IMR-90 (cell line): ENCODE results near the gene ZNF362. TPM values are rescaled to one million over a fixed set of nuclear protein-coding genes. Genes with fewer than 3 reads are reported as not detected.

Source experiments
- ATAC-seq: fragments of 200-7000 bp; cut with Tn5 transposase; 2 replicates; pipeline ENCODE4 v1.9.1; 2020; ENCODE audit warnings: low read depth, mild to moderate bottlenecking, moderate library complexity
- BruUV-seq: library from RNA; stranded (reverse); fragments of 400-500 nt; replicated peaks from 2 replicates; lab custom pipeline; 2021; lab: Mats Ljungman, UMichigan
- CTCF ChIA-PET: fragments of 300-600 bp; formaldehyde crosslinking; extraction: SDS; loops from one replicate; lab custom pipeline; 2021; ENCODE audit warnings: antibody characterized with exemption; lab: Yijun Ruan, JAX
- POLR2A ChIA-PET: fragments of 300-600 bp; sonication (Branson Sonifier 250); formaldehyde crosslinking; loops from one replicate; lab custom pipeline; 2022; ENCODE audit warnings: antibody characterized with exemption; ENCODE audit not compliant: unreplicated experiment; lab: Charles Lee
- DNase-seq: peaks from one replicate; pipeline ENCODE4 v3.0.0; 2013
- H2AFZ ChIP-seq: replicated peaks from 2 replicates; pipeline ENCODE3; 2013; ENCODE audit warnings: low read length, mild to moderate bottlenecking; ENCODE audit not compliant: poor library complexity
- H2AK5ac ChIP-seq: 2 replicates; pipeline ENCODE4 v1.6.1; 2013; ENCODE audit warnings: low read depth, low read length, inconsistent platforms
- H2AK9ac ChIP-seq: replicated peaks from 2 replicates; pipeline ENCODE3; 2013; ENCODE audit warnings: mild to moderate bottlenecking, low read depth, low read length, moderate library complexity; ENCODE audit not compliant: poor library complexity
- H2BK120ac ChIP-seq: 2 replicates; pipeline ENCODE4 v1.6.1; 2013; ENCODE audit warnings: low read depth, low read length, inconsistent platforms
- H2BK15ac ChIP-seq: 3 replicates; pipeline ENCODE4 v1.6.1; 2013; ENCODE audit warnings: low read depth, low read length, inconsistent platforms
- H2BK20ac ChIP-seq: 2 replicates; pipeline ENCODE4 v1.6.1; 2013; ENCODE audit warnings: low read depth, mild to moderate bottlenecking, inconsistent platforms, low read length, moderate library complexity
- H2BK5ac ChIP-seq: 2 replicates; pipeline ENCODE4 v1.6.1; 2013; ENCODE audit warnings: mild to moderate bottlenecking, low read depth, low read length, inconsistent platforms; ENCODE audit not compliant: poor library complexity, severe bottlenecking
- H3K14ac ChIP-seq: replicated peaks from 2 replicates; pipeline ENCODE4 v1.6.1; 2013; ENCODE audit warnings: low read depth, low read length, inconsistent platforms
- H3K18ac ChIP-seq: 2 replicates; pipeline ENCODE4 v1.6.1; 2013; ENCODE audit warnings: low read depth, low read length, control low read depth
- H3K23ac ChIP-seq: 2 replicates; pipeline ENCODE4 v1.6.1; 2013; ENCODE audit warnings: low read depth, low read length, inconsistent platforms
- H3K27ac ChIP-seq: 2 replicates; pipeline ENCODE4 v1.5.1; 2013; ENCODE audit warnings: mild to moderate bottlenecking, control low read depth, low read length; ENCODE audit not compliant: insufficient read depth
- H3K27me3 ChIP-seq: 2 replicates; pipeline ENCODE4 v1.6.1; 2013; ENCODE audit warnings: low read length; ENCODE audit not compliant: control insufficient read depth, insufficient read depth
- H3K36me3 ChIP-seq: 2 replicates; pipeline ENCODE4 v1.6.1; 2013; ENCODE audit warnings: low read length, mixed read lengths; ENCODE audit not compliant: control insufficient read depth, insufficient read depth
- H3K4ac ChIP-seq: 2 replicates; pipeline ENCODE4 v1.6.1; 2013; ENCODE audit warnings: low read depth, low read length, inconsistent platforms
- H3K4me1 ChIP-seq: 2 replicates; pipeline ENCODE4 v1.6.1; 2013; ENCODE audit warnings: low read length, mixed read lengths; ENCODE audit not compliant: control insufficient read depth, insufficient read depth
- H3K4me2 ChIP-seq: 2 replicates; pipeline ENCODE4 v1.6.1; 2013; ENCODE audit warnings: low read depth, mild to moderate bottlenecking, control low read depth, low read length, moderate library complexity
- H3K4me3 ChIP-seq: 2 replicates; pipeline ENCODE4 v1.5.1; 2013; ENCODE audit warnings: low read depth, mild to moderate bottlenecking, control low read depth, low read length, moderate library complexity; ENCODE audit not compliant: insufficient read depth
- H3K56ac ChIP-seq: 2 replicates; pipeline ENCODE4 v1.6.1; 2013; ENCODE audit warnings: low read length, inconsistent platforms; ENCODE audit not compliant: insufficient read depth; ENCODE audit errors: extremely low read depth
- H3K79me1 ChIP-seq, 2 experiments: 2 replicates each; pipeline ENCODE4 v1.6.1; 2013; ENCODE audit warnings: low read length in 2 of 2, inconsistent platforms in 1 of 2, low read depth in 1 of 2
- H3K9ac ChIP-seq: 2 replicates; pipeline ENCODE4 v1.6.1; 2013; ENCODE audit warnings: low read depth, low read length, control low read depth
- H3K9me1 ChIP-seq: 2 replicates; pipeline ENCODE4 v1.6.1; 2013; ENCODE audit warnings: low read length, inconsistent platforms; ENCODE audit not compliant: insufficient read depth
- H3K9me3 ChIP-seq: 2 replicates; pipeline ENCODE4 v1.6.1; 2013; ENCODE audit warnings: low read length; ENCODE audit not compliant: control insufficient read depth, insufficient read depth
- H4K20me1 ChIP-seq: 2 replicates; pipeline ENCODE4 v1.6.1; 2013; ENCODE audit warnings: low read length, inconsistent platforms; ENCODE audit not compliant: insufficient read depth
- H4K5ac ChIP-seq: 2 replicates; pipeline ENCODE4 v1.6.1; 2013; ENCODE audit warnings: mild to moderate bottlenecking, low read depth, low read length, control low read depth
- H4K8ac ChIP-seq, 2 experiments: 2 replicates each; pipeline ENCODE4 v1.6.1; 2013; ENCODE audit warnings: low read depth in 2 of 2, low read length in 2 of 2, control low read depth in 1 of 2, inconsistent platforms in 1 of 2
- H4K91ac ChIP-seq: 2 replicates; pipeline ENCODE4 v1.6.1; 2013; ENCODE audit warnings: low read depth, low read length, inconsistent platforms; ENCODE audit not compliant: insufficient read depth
- BHLHE40 ChIP-seq: fragments of 150-350 bp; IDR thresholded peaks from 2 replicates; pipeline ENCODE4 v1.6.1; 2016; ENCODE audit warnings: mild to moderate bottlenecking, low read depth, low read length
- CEBPB ChIP-seq: IDR thresholded peaks from 2 replicates; pipeline ENCODE4 v1.6.1; 2012; ENCODE audit warnings: low read depth, low read length, improper control_type of control experiment
- CHD1 ChIP-seq: IDR thresholded peaks from 2 replicates; pipeline ENCODE4 v1.6.1; 2012; ENCODE audit warnings: low read depth, low read length, improper control_type of control experiment
- CTCF ChIP-seq: conservative IDR thresholded peaks from 2 replicates; pipeline ENCODE4 v1.5.1; 2012; ENCODE audit warnings: mild to moderate bottlenecking, low read depth, low read length, improper control_type of control experiment
- ELK1 ChIP-seq: fragments of 150-350 bp; IDR thresholded peaks from 2 replicates; pipeline ENCODE4 v1.6.1; 2016; ENCODE audit warnings: low read depth, mild to moderate bottlenecking, low read length, moderate library complexity, borderline replicate concordance
- FOS ChIP-seq: fragments of 150-350 bp; IDR thresholded peaks from 2 replicates; pipeline ENCODE4 v1.6.1; 2016; ENCODE audit warnings: low read depth, low read length
- MAFK ChIP-seq: IDR thresholded peaks from 2 replicates; pipeline ENCODE4 v1.6.1; 2012; ENCODE audit warnings: low read depth, low read length, improper control_type of control experiment
- MAZ ChIP-seq: IDR thresholded peaks from 2 replicates; pipeline ENCODE4 v1.6.1; 2012; ENCODE audit warnings: low read depth, mild to moderate bottlenecking, low read length, improper control_type of control experiment, moderate library complexity, borderline replicate concordance
- MXI1 ChIP-seq: IDR thresholded peaks from 2 replicates; pipeline ENCODE4 v1.6.1; 2012; ENCODE audit warnings: low read depth, mild to moderate bottlenecking, low read length, moderate library complexity, borderline replicate concordance
- NFE2L2 ChIP-seq: fragments of 150-350 bp; IDR thresholded peaks from 2 replicates; pipeline ENCODE4 v1.6.1; 2016; ENCODE audit warnings: low read depth, mild to moderate bottlenecking, low read length
- POLR2A ChIP-seq: IDR thresholded peaks from 2 replicates; pipeline ENCODE4 v1.6.1; 2012; ENCODE audit warnings: mild to moderate bottlenecking, low read depth, low read length
- RAD21 ChIP-seq: IDR thresholded peaks from 2 replicates; pipeline ENCODE4 v1.6.1; 2012; ENCODE audit warnings: low read length, improper control_type of control experiment
- RCOR1 ChIP-seq: IDR thresholded peaks from 2 replicates; pipeline ENCODE4 v1.6.1; 2012; ENCODE audit warnings: mild to moderate bottlenecking, low read length, improper control_type of control experiment; ENCODE audit not compliant: insufficient replicate concordance
- RFX5 ChIP-seq: IDR thresholded peaks from 2 replicates; pipeline ENCODE4 v1.8.0; 2012; ENCODE audit warnings: low read depth, mild to moderate bottlenecking, low read length, moderate library complexity
- SMC3 ChIP-seq: fragments of 150-350 bp; IDR thresholded peaks from 2 replicates; pipeline ENCODE4 v1.6.1; 2016; ENCODE audit warnings: low read depth, mild to moderate bottlenecking, antibody characterized with exemption, low read length, moderate library complexity
- USF2 ChIP-seq: fragments of 150-350 bp; IDR thresholded peaks from 2 replicates; pipeline ENCODE4 v1.6.1; 2017; ENCODE audit warnings: mild to moderate bottlenecking, antibody characterized with exemption, low read length, low read depth
- WGBS, 2 experiments: methylation state at CpG; one replicate each; pipeline versions ENCODE4 v1.1.5 to v1.1.7; 2013; ENCODE audit warnings: missing lambda C conversion rate in 2 of 2; ENCODE audit not compliant: insufficient read length in 1 of 2; ENCODE audit errors: extremely low coverage in 2 of 2; 5-methylcytosine and 5-hydroxymethylcytosine counted together
- dilution Hi-C: fragments of 300-500 bp; cut with HindIII; formaldehyde crosslinking; loops from one replicate; pipeline ENCODE4 v1.14.3; 2018; ENCODE audit warnings: low sequenced_read_pairs; ENCODE audit not compliant: unreplicated experiment
- in situ Hi-C: fragments of 300-500 bp; cut with MboI; formaldehyde crosslinking; loops from 3 replicates; pipeline ENCODE4 v1.14.3; 2019; ENCODE audit warnings: low sequenced_read_pairs, inconsistent platforms, mixed read lengths
- intact Hi-C: fragments of 100-400 bp; cut with micrococcal nuclease; formaldehyde crosslinking; loops from 2 replicates; pipeline ENCODE4 v1.10.0; 2022
- polyA plus RNA-seq, 3 experiments: library from polyadenylated mRNA; depleted of rRNA; stranded (reverse); fragments of >200 nt; gene quantifications; 2 replicates each; pipeline ENCODE4 v1.2.3, GENCODE V29; 2012; ENCODE audit warnings: low replicate concordance in 1 of 3
- total RNA-seq: library from RNA; depleted of rRNA; stranded (reverse); fragments of >200 nt; gene quantifications from 2 replicates; pipeline ENCODE4 v1.2.3, GENCODE V29; 2012

ZNF362 gene
- total and polyA plus RNA-seq, 2 of the 4 experiments (the other 2 are of a cell fraction), result 5.7 to 12.9 TPM

- H2AK5ac ChIP-seq, result no peak overlapping the region
- H3K14ac ChIP-seq, result no peak overlapping the region
- H3K9ac ChIP-seq, result no peak overlapping the region
- no peak overlapping the region for H3K4me3 ChIP-seq
- dilution Hi-C loops (no loop called here), intact Hi-C loops (no loop called here), in situ Hi-C loops (no loop called here)
- H4K5ac ChIP-seq, result no peak overlapping the region
- H4K91ac ChIP-seq, result no peak overlapping the region
- peaks cover 5% of the 10 kb centered on the region for H3K4me1 ChIP-seq
- no peak overlapping the region for H2BK20ac ChIP-seq
- H3K4ac ChIP-seq, result no peak overlapping the region
- H4K8ac ChIP-seq, result no peak overlapping the region
- no peak for TF ChIP-seq BHLHE40
- TF ChIP-seq CEBPB, result no peak
- TF ChIP-seq MAZ, result no peak
- no peak for TF ChIP-seq FOS
- no peak for TF ChIP-seq POLR2A
- TF ChIP-seq USF2, result no peak
- no peak for TF ChIP-seq ELK1
- TF ChIP-seq RCOR1, result no peak
- no peak for TF ChIP-seq NFE2L2
- TF ChIP-seq CHD1, result no peak
- TF ChIP-seq CTCF, result no peak
- TF ChIP-seq RAD21, result no peak
- no peak for TF ChIP-seq SMC3
- TF ChIP-seq MXI1, result no peak
- TF ChIP-seq RFX5, result no peak
- no peak for TF ChIP-seq MAFK
- H3K18ac ChIP-seq, result no peak overlapping the region
- WGBS, 2 experiments, result no CpG with 5 or more reads among the region's 6 CpGs
- H4K20me1 ChIP-seq, result peaks cover 46% of the 10 kb centered on the region
- H2BK5ac ChIP-seq, result no peak overlapping the region
- DNase-seq (no peak), ATAC-seq (no peak)
- no peak overlapping the region for H3K27ac ChIP-seq
- H3K79me1 ChIP-seq, result peaks cover 24 to 39% of the 10 kb centered on the region in 2 experiments
- no peak overlapping the region for H2BK120ac ChIP-seq
- H3K9me1 ChIP-seq, result 0 out of 2 replicates have a peak, but pooled peaks cover 6% of the 10 kb centered on the region
- no peak overlapping the region for H3K4me2 ChIP-seq
- BruUV-seq, result no TSS peak
- H2AK9ac ChIP-seq, result no peak overlapping the region
- H3K9me3 ChIP-seq, result no peaks in the 10 kb centered on the region
- ChIA-PET POLR2A (no interaction called here), CTCF (no interaction called here)
- H3K23ac ChIP-seq, result no peak overlapping the region
- no peak overlapping the region for H2BK15ac ChIP-seq
- H3K27me3 ChIP-seq, result no peaks in the 10 kb centered on the region
- no peak overlapping the region for H3K56ac ChIP-seq
- peaks cover 52% of the 10 kb centered on the region for H3K36me3 ChIP-seq
- H2AFZ ChIP-seq, result no peak overlapping the region
These were observed 65.8 kb downstream of the ZNF362 start for GRCh38 chr1:33322109-33322508.
